SU-DHL-6 (cell line): ENCODE results near the gene MAP1S.

ENCODE experiments used
- CTCF ChIP-seq: fragments of 200-600 bp; sonication (generic); IDR thresholded peaks from one replicate; pipeline ENCODE4 v1.5.1; 2017; ENCODE audit warnings: antibody characterized with exemption, mild to moderate bottlenecking, low read length, moderate library complexity; ENCODE audit not compliant: insufficient read depth, poor library complexity, severe bottlenecking
- EZH2phosphoT487 ChIP-seq: fragments of 200-600 bp; sonication (generic), shearing (Covaris generic); conservative IDR thresholded peaks from 2 replicates; pipeline ENCODE4 v1.6.1; 2018; ENCODE audit warnings: mild to moderate bottlenecking, antibody characterized with exemption, low read length, moderate library complexity, mixed read lengths

DNA sequence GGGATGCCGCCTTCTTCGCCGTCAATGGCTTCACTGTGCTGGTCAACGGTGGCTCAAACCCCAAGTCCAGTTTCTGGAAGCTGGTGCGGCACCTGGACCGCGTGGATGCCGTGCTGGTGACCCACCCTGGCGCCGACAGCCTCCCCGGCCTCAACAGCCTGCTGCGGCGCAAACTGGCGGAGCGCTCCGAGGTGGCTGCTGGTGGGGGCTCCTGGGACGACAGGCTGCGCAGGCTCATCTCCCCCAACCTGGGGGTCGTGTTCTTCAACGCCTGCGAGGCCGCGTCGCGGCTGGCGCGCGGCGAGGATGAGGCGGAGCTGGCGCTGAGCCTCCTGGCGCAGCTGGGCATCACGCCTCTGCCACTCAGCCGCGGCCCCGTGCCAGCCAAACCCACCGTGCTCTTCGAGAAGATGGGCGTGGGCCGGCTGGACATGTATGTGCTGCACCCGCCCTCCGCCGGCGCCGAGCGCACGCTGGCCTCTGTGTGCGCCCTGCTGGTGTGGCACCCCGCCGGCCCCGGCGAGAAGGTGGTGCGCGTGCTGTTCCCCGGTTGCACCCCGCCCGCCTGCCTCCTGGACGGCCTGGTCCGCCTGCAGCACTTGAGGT, 7.0 kb downstream of the MAP1S start:
- TF ChIP-seq CTCF (peak; percentile 1), EZH2phosphoT487 (no peak)
